ENCODE data around the gene ADGRA3.
A peak's percentile ranks its signal among the peaks of the same experiment; 100 is the strongest.
"Not testable (repeated sequence)": the region's sequence is repeated elsewhere in the genome, so short reads cannot be mapped to it uniquely, and the experiment has no call there.

The ADGRA3 gene

DNA sequence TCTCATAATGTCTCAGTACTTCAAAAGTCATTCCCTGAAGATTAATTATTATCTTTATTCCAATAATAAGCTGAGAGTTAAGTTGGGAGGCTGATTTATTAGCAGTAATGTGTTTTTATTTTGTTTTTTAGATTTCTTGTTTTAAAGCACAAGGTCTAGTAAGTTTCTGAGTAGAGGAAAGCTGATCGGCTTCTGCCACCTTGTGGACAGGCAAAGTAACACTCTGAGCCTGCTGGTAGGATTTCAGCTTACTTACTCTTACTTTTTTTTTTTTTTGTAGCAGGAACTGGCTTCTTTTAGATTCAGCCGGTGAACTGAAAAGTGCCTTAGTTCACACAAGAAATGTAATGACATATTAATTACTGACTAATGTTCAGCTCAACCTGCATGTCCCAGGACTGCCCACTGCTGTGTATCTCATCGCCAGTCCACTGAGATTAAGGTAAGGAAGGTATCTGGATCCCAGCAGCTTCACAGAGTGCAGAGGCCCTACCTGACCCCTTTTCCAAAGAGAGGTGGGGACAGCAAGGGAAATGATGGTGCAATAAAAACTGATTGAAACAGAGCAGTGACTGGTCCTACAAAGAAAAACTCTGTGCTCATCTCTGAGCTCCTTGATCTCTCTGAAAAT lies 126.5 kb downstream of the ADGRA3 start:
- TF ChIP-seq EZH2phosphoT487 (conservative IDR thresholded peaks at IDR 0.05; ENCODE audit: low read length) = no peak
- TF ChIP-seq, protein P1, sequence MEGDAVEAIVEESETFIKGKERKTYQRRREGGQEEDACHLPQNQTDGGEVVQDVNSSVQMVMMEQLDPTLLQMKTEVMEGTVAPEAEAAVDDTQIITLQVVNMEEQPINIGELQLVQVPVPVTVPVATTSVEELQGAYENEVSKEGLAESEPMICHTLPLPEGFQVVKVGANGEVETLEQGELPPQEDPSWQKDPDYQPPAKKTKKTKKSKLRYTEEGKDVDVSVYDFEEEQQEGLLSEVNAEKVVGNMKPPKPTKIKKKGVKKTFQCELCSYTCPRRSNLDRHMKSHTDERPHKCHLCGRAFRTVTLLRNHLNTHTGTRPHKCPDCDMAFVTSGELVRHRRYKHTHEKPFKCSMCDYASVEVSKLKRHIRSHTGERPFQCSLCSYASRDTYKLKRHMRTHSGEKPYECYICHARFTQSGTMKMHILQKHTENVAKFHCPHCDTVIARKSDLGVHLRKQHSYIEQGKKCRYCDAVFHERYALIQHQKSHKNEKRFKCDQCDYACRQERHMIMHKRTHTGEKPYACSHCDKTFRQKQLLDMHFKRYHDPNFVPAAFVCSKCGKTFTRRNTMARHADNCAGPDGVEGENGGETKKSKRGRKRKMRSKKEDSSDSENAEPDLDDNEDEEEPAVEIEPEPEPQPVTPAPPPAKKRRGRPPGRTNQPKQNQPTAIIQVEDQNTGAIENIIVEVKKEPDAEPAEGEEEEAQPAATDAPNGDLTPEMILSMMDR (IDR thresholded peaks at IDR 0.05; ENCODE audit: insufficient read depth, low read length, poor library complexity, severe bottlenecking) = peak; percentile 70
- no peaks in the 10 kb centered on the region for H3K27me3 ChIP-seq (ENCODE audit: low read length)

DNA sequence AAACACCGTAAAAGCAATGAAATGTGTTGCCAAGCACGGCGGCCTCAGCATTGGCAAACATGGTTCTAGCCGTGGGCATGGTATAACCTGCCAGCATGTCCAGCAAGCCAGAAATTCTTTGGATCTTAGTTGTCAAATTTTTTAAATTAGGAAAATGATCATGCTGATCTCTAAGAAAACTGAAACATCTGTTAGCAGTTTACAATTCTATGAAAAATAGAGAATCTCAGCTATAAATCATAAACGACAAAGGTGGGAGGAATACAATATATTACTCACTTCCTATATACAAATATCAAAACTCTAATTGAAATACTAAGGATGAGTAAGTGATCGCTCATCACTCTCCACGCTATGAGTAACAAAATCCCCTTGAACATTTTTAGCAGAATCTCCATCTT lies 130.3 kb downstream of the ADGRA3 start:
- Histone ChIP-seq H3K27me3 (ENCODE audit: low read length) (no peaks in the 10 kb centered on the region), H3K9ac (ENCODE audit: low read length) (no peak overlapping the region), H3K27ac (ENCODE audit: low read depth, low read length) (no peak overlapping the region), H3K36me3 (ENCODE audit: low read length) (no peaks in the 10 kb centered on the region), H3F3A (ENCODE audit: insufficient read depth) (no peaks in the 10 kb centered on the region), H4K20me1 (ENCODE audit: low read depth, low read length) (no peaks in the 10 kb centered on the region), H3K9me2 (replicated peaks; ENCODE audit: insufficient read depth, low read length) (no peaks in the 10 kb centered on the region), H3K9me3 (ENCODE audit: insufficient read depth, low read length) (no peaks in the 10 kb centered on the region), H2AFZ (ENCODE audit: low read depth, low read length, severe bottlenecking) (no peak overlapping the region), H3K4me2 (ENCODE audit: low read depth, low read length, poor library complexity, severe bottlenecking) (no peak overlapping the region), H3K4me3 (ENCODE audit: insufficient read depth, low read length, poor library complexity, severe bottlenecking) (no peak overlapping the region), H3K79me2 (ENCODE audit: insufficient read depth, low read length) (no peaks in the 10 kb centered on the region)
- no peak for TF ChIP-seq EZH2phosphoT487 (conservative IDR thresholded peaks at IDR 0.05; ENCODE audit: low read length)
- TF ChIP-seq, protein P1 (IDR thresholded peaks at IDR 0.05; ENCODE audit: insufficient read depth, low read length, poor library complexity, severe bottlenecking) = no peak

More for the DNA sequence above, 126.5 kb downstream of the ADGRA3 start:
- no peaks in the 10 kb centered on the region for H3K9me2 ChIP-seq (replicated peaks; ENCODE audit: insufficient read depth, low read length)
- no peaks in the 10 kb centered on the region for H4K20me1 ChIP-seq (ENCODE audit: low read depth, low read length)
- H3K79me2 ChIP-seq (ENCODE audit: insufficient read depth, low read length) = no peaks in the 10 kb centered on the region
- H3K4me3 ChIP-seq (ENCODE audit: insufficient read depth, low read length, poor library complexity, severe bottlenecking) = no peak overlapping the region
- H2AFZ ChIP-seq (ENCODE audit: low read depth, low read length, severe bottlenecking) = no peak overlapping the region
- no peaks in the 10 kb centered on the region for H3K36me3 ChIP-seq (ENCODE audit: low read length)
- no peak overlapping the region for H3K9ac ChIP-seq (ENCODE audit: low read length)
- no peak overlapping the region for H3K4me2 ChIP-seq (ENCODE audit: low read depth, low read length, poor library complexity, severe bottlenecking)
- no peak overlapping the region for H3K27ac ChIP-seq (ENCODE audit: low read depth, low read length)
- H3K9me3 ChIP-seq (ENCODE audit: insufficient read depth, low read length) = no peaks in the 10 kb centered on the region
- H3F3A ChIP-seq (ENCODE audit: insufficient read depth) = no peaks in the 10 kb centered on the region

DNA sequence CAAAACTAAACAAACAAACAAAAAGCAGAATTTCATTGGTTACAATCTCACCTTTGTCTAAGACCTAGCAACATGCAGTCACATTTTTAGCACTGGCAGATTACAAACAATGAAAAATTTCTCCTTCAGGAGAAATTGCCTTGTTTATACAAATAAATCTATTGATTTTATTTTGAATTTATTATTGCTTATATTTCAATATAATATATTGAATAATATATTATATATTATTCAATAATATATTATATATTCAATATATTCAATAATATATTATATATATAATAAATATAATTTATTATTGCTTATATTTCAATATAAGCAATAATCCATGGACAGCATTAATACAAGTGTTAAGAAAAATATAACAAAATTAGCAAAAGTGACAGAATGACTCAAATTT lies 131.7 kb downstream of the ADGRA3 start:
- no peaks in the 10 kb centered on the region for H3K36me3 ChIP-seq (ENCODE audit: low read length)
- H3K9me2 ChIP-seq (replicated peaks; ENCODE audit: insufficient read depth, low read length) = no peaks in the 10 kb centered on the region
- H4K20me1 ChIP-seq (ENCODE audit: low read depth, low read length) = no peaks in the 10 kb centered on the region
- H3K9me3 ChIP-seq (ENCODE audit: insufficient read depth, low read length) = no peaks in the 10 kb centered on the region
- no peak for TF ChIP-seq EZH2phosphoT487 (conservative IDR thresholded peaks at IDR 0.05; ENCODE audit: low read length)
- TF ChIP-seq, protein P1 (IDR thresholded peaks at IDR 0.05; ENCODE audit: insufficient read depth, low read length, poor library complexity, severe bottlenecking) = no peak
- H3K27ac ChIP-seq (ENCODE audit: low read depth, low read length) = no peak overlapping the region
- no peaks in the 10 kb centered on the region for H3K79me2 ChIP-seq (ENCODE audit: insufficient read depth, low read length)
- H3K4me2 ChIP-seq (ENCODE audit: low read depth, low read length, poor library complexity, severe bottlenecking) = no peak overlapping the region
- H3K27me3 ChIP-seq (ENCODE audit: low read length) = no peaks in the 10 kb centered on the region
- no peak overlapping the region for H3K4me3 ChIP-seq (ENCODE audit: insufficient read depth, low read length, poor library complexity, severe bottlenecking)
- no peak overlapping the region for H3K9ac ChIP-seq (ENCODE audit: low read length)
- no peak overlapping the region for H2AFZ ChIP-seq (ENCODE audit: low read depth, low read length, severe bottlenecking)
- H3F3A ChIP-seq (ENCODE audit: insufficient read depth) = no peaks in the 10 kb centered on the region

DNA sequence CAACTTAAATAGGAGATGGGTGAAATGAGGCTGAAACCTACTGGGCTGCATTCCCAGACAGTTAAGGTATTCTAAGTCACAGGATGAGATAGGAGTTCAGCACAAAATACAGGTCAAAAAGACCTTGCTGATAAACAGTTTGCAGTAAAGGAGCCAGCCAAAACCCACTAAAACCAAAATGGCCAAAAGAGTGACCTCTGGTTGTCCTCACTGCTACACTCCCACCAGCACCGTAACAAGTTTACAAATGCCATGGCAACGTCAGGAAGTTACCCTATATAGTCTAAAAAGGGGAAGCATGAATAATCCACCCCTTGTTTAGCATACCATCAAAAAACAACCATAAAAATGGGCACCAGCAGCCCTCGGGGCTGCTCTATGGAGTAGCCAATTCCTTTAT lies 133.7 kb downstream of the ADGRA3 start:
- H3K27ac ChIP-seq (ENCODE audit: low read depth, low read length); H4K20me1 ChIP-seq (ENCODE audit: low read depth, low read length); H3K36me3 ChIP-seq (ENCODE audit: low read length); H3K27me3 ChIP-seq (ENCODE audit: low read length); H3K4me2 ChIP-seq (ENCODE audit: low read depth, low read length, poor library complexity, severe bottlenecking); H3K9me2 ChIP-seq (replicated peaks; ENCODE audit: insufficient read depth, low read length); H2AFZ ChIP-seq (ENCODE audit: low read depth, low read length, severe bottlenecking); H3K9ac ChIP-seq (ENCODE audit: low read length); H3F3A ChIP-seq (ENCODE audit: insufficient read depth); H3K79me2 ChIP-seq (ENCODE audit: insufficient read depth, low read length); H3K9me3 ChIP-seq (ENCODE audit: insufficient read depth, low read length); H3K4me3 ChIP-seq (ENCODE audit: insufficient read depth, low read length, poor library complexity, severe bottlenecking): not testable (repeated sequence)

All from SU-DHL-6 (cell line).